NCI-H2196 (cell line): ENCODE data around the gene KCNC3.
A peak's percentile ranks its signal among the peaks of the same experiment; 100 is the strongest.

Experiments
- DNase-seq: peaks from one replicate; lab custom pipeline; 2025; ENCODE audit not compliant: unreplicated experiment; lab: John Stamatoyannopoulos, UW

KCNC3 gene

DNA sequence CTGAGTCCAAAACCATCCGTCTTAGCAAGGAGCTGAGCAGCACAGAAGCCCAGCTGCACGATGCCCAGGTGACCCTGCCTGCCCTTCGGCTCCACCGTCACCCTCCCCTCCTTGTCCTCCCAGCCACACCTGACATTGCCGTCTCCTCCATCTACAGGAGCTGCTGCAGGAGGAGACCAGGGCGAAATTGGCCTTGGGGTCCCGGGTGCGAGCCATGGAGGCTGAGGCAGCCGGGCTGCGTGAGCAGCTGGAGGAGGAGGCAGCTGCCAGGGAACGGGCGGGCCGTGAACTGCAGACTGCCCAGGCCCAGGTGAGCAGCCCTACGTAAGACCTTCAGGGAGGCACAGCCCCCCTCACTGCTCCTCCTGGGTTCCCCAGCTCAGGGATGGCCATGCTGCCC lies 49.1 kb downstream of the KCNC3 start:
- DNase-seq: no peak

DNA sequence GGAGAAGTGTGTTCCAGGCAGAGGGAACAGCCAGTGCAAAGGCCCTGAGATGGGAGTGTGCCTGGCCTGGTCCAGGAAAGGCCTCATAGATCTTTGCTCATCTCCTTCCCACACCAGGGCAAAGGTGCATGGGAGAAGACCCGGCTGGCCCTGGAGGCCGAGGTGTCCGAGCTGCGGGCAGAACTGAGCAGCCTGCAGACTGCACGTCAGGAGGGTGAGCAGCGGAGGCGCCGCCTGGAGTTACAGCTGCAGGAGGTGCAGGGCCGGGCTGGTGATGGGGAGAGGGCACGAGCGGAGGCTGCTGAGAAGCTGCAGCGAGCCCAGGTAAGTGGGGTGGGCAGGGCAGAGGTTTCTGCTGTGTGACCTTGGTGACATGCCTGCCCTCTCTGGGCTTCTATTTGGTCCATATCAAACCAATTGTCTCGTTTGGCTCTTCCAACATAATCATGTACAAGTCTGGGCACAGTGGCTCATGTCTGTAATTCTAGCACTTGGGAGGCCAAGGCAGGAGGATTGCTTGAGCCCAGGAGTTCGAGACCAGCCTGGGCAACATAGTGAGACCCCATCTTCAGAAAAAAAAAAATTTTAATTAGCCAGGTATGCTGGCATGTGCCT lies 51.1 kb downstream of the KCNC3 start:
- no peak for DNase-seq

DNA sequence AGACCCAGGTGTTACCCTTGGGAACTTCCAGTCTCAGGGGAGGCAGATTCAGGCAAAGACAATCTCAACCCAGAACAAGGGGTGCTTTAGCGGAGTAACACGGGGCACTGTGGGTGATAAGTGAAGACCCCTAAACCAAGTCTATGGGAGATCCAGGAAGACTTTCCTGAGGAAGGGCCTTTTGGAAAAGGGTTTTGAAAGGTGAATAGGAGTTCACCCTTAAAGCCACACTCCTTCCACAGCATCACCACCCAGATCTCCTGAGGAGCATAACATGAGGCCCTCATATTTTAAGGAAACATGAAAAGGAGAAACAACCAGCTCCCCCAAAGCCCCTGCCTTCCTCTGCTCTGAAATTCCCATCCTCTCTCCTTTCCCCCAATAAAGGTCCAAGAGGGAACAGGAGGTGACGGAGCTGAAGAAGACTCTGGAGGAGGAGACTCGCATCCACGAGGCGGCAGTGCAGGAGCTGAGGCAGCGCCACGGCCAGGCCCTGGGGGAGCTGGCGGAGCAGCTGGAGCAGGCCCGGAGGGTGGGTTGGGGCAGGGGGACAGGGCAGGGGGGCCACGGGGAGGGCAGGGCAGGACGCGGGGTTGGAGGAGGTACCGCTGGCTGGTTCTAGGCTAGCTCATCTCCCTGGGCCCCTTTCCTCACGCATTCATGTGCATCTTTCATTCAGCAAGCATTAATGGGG lies 52.7 kb downstream of the KCNC3 start:
- no peak for DNase-seq

DNA sequence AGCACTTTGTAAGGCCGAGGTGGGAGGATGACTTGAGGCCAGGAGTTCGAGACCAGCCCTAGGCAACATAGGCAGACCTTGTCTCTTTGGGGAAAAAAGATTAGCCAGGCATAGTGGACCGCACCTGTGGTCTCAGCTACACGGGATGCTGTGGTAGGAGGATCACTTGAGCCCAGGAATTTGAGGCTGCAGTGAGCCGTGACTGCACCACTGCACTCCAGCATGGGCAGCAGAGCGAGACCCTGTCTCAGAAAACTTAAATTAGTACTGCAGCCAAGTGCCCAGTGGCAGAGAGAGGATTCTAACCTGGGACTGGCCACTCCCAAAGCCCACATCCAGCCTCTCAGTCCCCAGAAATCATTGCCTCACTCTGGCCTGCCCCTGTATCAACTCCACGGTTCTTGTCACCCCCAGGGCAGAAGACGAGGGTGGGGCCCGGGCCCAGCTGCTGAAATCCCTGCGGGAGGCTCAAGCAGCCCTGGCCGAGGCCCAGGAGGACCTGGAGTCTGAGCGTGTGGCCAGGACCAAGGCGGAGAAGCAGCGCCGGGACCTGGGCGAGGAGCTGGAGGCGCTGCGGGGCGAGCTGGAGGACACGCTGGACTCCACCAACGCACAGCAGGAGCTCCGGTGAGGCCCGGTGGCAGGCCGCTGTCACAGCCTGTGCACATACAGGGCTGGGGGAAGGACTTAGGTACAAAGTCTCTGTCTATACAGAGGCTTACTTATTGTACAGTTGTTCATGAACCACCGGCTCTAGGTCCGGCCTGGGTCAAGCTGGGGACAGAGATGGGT lies 53.4 kb downstream of the KCNC3 start:
- no peak for DNase-seq

DNA sequence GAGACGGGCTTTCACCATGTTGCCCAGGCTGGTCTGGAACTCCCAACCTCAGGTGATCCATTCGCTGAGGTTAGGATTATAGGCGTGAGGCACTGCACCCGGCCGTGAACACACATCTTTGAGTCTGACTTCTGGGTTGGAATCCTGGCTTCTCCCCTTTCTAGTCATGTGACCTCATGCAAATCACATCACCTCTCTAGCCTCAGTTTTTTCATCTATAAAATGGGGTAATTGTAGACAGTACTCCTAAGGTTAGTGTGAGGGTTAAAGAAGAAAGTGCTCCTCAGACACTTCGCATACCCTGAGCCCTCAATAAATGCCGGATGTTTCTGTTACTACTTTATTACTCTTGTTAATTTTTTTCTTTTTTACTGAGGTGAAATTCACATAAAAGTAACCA lies 55.4 kb downstream of the KCNC3 start:
- no peak for DNase-seq

DNA sequence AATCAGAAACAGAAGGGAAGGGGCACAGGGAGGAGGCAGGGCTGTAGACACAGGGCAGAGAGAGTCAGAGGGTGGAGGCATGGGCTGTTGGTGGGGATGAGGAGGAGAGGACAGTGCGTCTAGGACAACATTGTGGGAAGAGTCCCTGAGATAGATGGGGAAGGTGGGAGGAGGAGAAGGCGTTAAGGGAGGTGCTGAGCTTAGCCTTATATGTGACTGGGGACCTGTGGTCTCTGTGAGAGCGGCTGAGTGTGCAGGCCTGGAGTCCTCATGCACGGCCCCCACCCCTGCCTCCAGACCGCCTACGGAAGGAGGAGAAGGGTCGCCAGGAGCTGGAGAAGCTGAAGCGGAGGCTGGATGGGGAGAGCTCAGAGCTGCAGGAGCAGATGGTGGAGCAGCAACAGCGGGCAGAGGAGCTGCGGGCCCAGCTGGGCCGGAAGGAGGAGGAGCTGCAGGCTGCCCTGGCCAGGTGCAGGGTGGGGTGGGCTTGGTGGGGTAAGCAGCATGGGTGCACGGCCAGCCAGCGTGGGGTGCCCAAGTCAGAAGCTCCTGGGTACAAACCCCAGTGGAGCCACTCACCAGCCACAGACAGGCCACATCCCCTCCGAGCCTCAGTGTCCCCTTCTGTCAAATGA lies 56.8 kb downstream of the KCNC3 start:
- DNase-seq: no peak

- no peak for DNase-seq
Observed at GRCh38 chr19:50269653-50270052, 59.5 kb downstream of the KCNC3 start.

- no peak for DNase-seq
Observed at GRCh38 chr19:50268501-50268900, 60.7 kb downstream of the KCNC3 start.

- DNase-seq: no peak
Observed at GRCh38 chr19:50268041-50268440, 61.1 kb downstream of the KCNC3 start.

GRCh38 chr19:50266896-50267295 lies 62.3 kb downstream of the KCNC3 start:
- peak; percentile 24 for DNase-seq

DNA sequence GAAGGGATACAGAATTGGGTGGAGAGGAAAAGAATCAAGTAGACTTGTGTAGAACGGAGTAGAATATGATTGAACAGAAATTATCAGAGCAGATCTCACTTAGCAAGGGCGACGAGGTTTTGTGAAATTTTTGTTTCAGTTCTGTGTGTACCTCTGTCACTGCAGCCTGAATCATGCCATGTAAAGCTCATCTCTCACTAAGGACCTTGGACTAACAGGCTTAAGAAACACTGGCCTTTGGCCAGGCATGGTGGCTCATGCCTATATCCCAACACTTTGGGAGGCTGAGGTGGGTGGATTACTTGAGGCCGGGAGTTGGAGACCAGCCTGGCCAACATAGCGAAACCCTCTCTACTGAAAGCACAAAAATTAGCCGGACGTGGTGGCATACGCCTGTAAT lies 63.1 kb downstream of the KCNC3 start:
- DNase-seq: no peak

GRCh38 chr19:50264483-50265186 lies 64.5 kb downstream of the KCNC3 start:
- DNase-seq: no peak

- no peak for DNase-seq
Observed at GRCh38 chr19:50263176-50263575, 66.0 kb downstream of the KCNC3 start.
